Islet of Langerhans (tissue), 1 donor: ENCODE data around the gene CLPTM1L.

Experiments used
- FAIRE-seq: peaks from one replicate; lab custom pipeline; 2011; peaks lifted over from hg19 to GRCh38; lab: Jason Lieb, UNC

CLPTM1L gene

GRCh38 chr5:1274471-1274870, 70.4 kb downstream of the CLPTM1L start:
- FAIRE-seq, result no peak

- no peak for FAIRE-seq
Measured at GRCh38 chr5:1273745-1274144, 71.2 kb downstream of the CLPTM1L start.

- no peak for FAIRE-seq
Measured at GRCh38 chr5:1272201-1272600, 72.7 kb downstream of the CLPTM1L start.

- FAIRE-seq, result no peak
Measured at GRCh38 chr5:1270933-1271914, 73.7 kb downstream of the CLPTM1L start.

- FAIRE-seq, result no peak
Measured at GRCh38 chr5:1270426-1270825, 74.5 kb downstream of the CLPTM1L start.

GRCh38 chr5:1268666-1269065, 76.2 kb downstream of the CLPTM1L start:
- FAIRE-seq, result no peak

GRCh38 chr5:1268056-1268455, 76.8 kb downstream of the CLPTM1L start:
- no peak for FAIRE-seq
